ENCODE data around the gene SCN4B. TPM values are rescaled to one million over a fixed set of nuclear protein-coding genes. Genes with fewer than 3 reads are reported as not detected.

SCN4B gene
- total and polyA plus RNA-seq, 2 donors (not counting 3 experiments of a cell fraction or from before 2014, with no cell fraction given), result 0.06 to 0.13 TPM

- no peak overlapping the region for H3K4me3 ChIP-seq (replicated peaks in 1 of 3; ENCODE audit: insufficient read depth in 1 of 3, low read depth in 1 of 3, low read length in 3 of 3)
- CTCF ChIA-PET, result interaction anchor here (1.0 to 7.6 kb wide), 11 partner anchors 9 to 336 kb away, joined by 3 to 112 read pairs (median 3); partner anchors contain the start of gene SCN4B
- intact Hi-C loops (cut with micrococcal nuclease), result no loop called here
- no peaks in the 10 kb centered on the region for H4K20me1 ChIP-seq (replicated peaks; ENCODE audit: control insufficient read depth, extremely low read depth, insufficient read depth, low read length)
- DNase-seq (ENCODE audit: low read depth, low spot score), result no peak
- peaks cover 33 to 42% of the 10 kb centered on the region in 2 experiments for H3K27me3 ChIP-seq (ENCODE audit: control insufficient read depth in 2 of 2, insufficient read depth in 2 of 2, low read length in 2 of 2)
- no peak overlapping the region for H3K4me2 ChIP-seq (ENCODE audit: insufficient read depth, low read length)
- H3K79me2 ChIP-seq (ENCODE audit: control insufficient read depth, insufficient read depth, low read length), result no peaks in the 10 kb centered on the region
- no peaks in the 10 kb centered on the region for H3K36me3 ChIP-seq (ENCODE audit: control insufficient read depth in 2 of 2, extremely low read depth in 1 of 2, insufficient read depth in 2 of 2, low read length in 2 of 2)
- no peak for FAIRE-seq
- no peaks in the 10 kb centered on the region for H3K9me3 ChIP-seq (replicated peaks; ENCODE audit: control insufficient read depth, insufficient read depth, low read length)
- BruUV-seq (replicated peaks), result no TSS peak
- H3K9me1 ChIP-seq (replicated peaks; ENCODE audit: control insufficient read depth, extremely low read depth, insufficient read depth, low read length), result no peaks in the 10 kb centered on the region
- no peak overlapping the region for H2AFZ ChIP-seq (ENCODE audit: low read depth, low read length)
- no peak overlapping the region for H3K9ac ChIP-seq (replicated peaks; ENCODE audit: extremely low read depth, insufficient read depth, low read length)
- dilution Hi-C loops (cut with MboI; ENCODE audit: extremely low pct_ligation_motif_present, low sequenced_read_pairs), result no loop called here
- no peaks in the 10 kb centered on the region for H3K4me1 ChIP-seq (ENCODE audit: control insufficient read depth, extremely low read depth, insufficient read depth, low read length)
- H3K27ac ChIP-seq (ENCODE audit: insufficient read depth, low read depth, low read length), result no peak overlapping the region
- POLR2A ChIA-PET, result no interaction called here
- TF ChIP-seq POLR2A (IDR thresholded peaks at IDR 0.05; ENCODE audit: low read depth, low read length) (no peak), POLR2AphosphoS5 (IDR thresholded peaks at IDR 0.05; ENCODE audit: insufficient read depth, low read depth, low read length) (no peak), GATA2 (IDR thresholded peaks at IDR 0.05; ENCODE audit: insufficient read depth, insufficient read length, low read depth, low read length) (no peak), EZH2 (IDR thresholded peaks at IDR 0.05; ENCODE audit: borderline replicate concordance, low read depth, low read length, severe bottlenecking) (no peak), FOS (IDR thresholded peaks at IDR 0.05; ENCODE audit: borderline replicate concordance, insufficient read depth, low read length) (no peak), MYC (IDR thresholded peaks at IDR 0.05; ENCODE audit: low read depth, low read length) (no peak)
- TF ChIP-seq, protein P1, sequence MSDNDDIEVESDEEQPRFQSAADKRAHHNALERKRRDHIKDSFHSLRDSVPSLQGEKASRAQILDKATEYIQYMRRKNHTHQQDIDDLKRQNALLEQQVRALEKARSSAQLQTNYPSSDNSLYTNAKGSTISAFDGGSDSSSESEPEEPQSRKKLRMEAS (IDR thresholded peaks at IDR 0.05; ENCODE audit: insufficient read depth, insufficient read length), result no peak
Observed at GRCh38 chr11:118143661-118144185, 8.9 kb downstream of the SCN4B start.

DNA sequence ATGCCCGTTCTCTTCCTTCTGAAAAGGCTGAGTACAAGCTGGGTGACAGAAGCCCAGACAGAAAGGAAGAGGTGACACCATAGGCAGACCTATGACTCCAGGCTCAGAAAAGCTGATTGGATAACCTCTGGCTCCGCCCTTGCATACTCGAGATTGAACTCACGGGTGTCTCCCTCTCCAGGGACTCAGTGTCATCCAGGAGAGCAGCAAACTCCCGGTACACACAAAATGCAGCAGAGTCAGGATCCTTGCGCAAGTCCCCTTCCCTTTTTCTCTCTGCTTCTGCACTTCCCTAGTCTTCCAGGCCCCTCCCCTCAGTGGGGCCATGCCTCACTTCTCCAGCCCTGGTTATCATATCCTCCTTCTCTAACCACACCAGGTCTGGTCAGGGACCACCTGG is 9.8 kb downstream of the SCN4B start:
- DNase-seq (ENCODE audit: low read depth, low spot score), result no peak
- H4K20me1 ChIP-seq (replicated peaks; ENCODE audit: control insufficient read depth, extremely low read depth, insufficient read depth, low read length), result no peaks in the 10 kb centered on the region
- H3K4me3 ChIP-seq (replicated peaks in 1 of 3; ENCODE audit: insufficient read depth in 1 of 3, low read depth in 1 of 3, low read length in 3 of 3), result no peak overlapping the region
- intact Hi-C loops (cut with micrococcal nuclease) (no loop called here), dilution Hi-C loops (cut with MboI; ENCODE audit: extremely low pct_ligation_motif_present, low sequenced_read_pairs) (no loop called here)
- no peaks in the 10 kb centered on the region for H3K9me3 ChIP-seq (replicated peaks; ENCODE audit: control insufficient read depth, insufficient read depth, low read length)
- ChIA-PET CTCF (interaction anchor here (1.0 to 7.6 kb wide), 7 partner anchors 9 to 211 kb away, joined by 3 to 112 read pairs (median 4); no protein-coding TSS in a partner anchor), POLR2A (no interaction called here)
- H2AFZ ChIP-seq (ENCODE audit: low read depth, low read length), result no peak overlapping the region
- no TSS peak for BruUV-seq (replicated peaks)
- TF ChIP-seq POLR2AphosphoS5 (IDR thresholded peaks at IDR 0.05; ENCODE audit: insufficient read depth, low read depth, low read length), result no peak
- TF ChIP-seq MYC (IDR thresholded peaks at IDR 0.05; ENCODE audit: low read depth, low read length), result no peak
- no peak for TF ChIP-seq EZH2 (IDR thresholded peaks at IDR 0.05; ENCODE audit: borderline replicate concordance, low read depth, low read length, severe bottlenecking)
- TF ChIP-seq FOS (IDR thresholded peaks at IDR 0.05; ENCODE audit: borderline replicate concordance, insufficient read depth, low read length), result no peak
- TF ChIP-seq JUN (IDR thresholded peaks at IDR 0.05; ENCODE audit: borderline replicate concordance, insufficient read depth, insufficient read length, low read depth), result no peak
- TF ChIP-seq, protein P2, sequence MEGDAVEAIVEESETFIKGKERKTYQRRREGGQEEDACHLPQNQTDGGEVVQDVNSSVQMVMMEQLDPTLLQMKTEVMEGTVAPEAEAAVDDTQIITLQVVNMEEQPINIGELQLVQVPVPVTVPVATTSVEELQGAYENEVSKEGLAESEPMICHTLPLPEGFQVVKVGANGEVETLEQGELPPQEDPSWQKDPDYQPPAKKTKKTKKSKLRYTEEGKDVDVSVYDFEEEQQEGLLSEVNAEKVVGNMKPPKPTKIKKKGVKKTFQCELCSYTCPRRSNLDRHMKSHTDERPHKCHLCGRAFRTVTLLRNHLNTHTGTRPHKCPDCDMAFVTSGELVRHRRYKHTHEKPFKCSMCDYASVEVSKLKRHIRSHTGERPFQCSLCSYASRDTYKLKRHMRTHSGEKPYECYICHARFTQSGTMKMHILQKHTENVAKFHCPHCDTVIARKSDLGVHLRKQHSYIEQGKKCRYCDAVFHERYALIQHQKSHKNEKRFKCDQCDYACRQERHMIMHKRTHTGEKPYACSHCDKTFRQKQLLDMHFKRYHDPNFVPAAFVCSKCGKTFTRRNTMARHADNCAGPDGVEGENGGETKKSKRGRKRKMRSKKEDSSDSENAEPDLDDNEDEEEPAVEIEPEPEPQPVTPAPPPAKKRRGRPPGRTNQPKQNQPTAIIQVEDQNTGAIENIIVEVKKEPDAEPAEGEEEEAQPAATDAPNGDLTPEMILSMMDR (IDR thresholded peaks at IDR 0.05; ENCODE audit: extremely low read depth in 1 of 2, insufficient read depth in 1 of 2, low read depth in 1 of 2, low read length in 2 of 2), result no peak
- TF ChIP-seq GATA2 (IDR thresholded peaks at IDR 0.05; ENCODE audit: insufficient read depth, insufficient read length, low read depth, low read length), result no peak
- no peak for TF ChIP-seq POLR2A (IDR thresholded peaks at IDR 0.05; ENCODE audit: low read depth, low read length)
- TF ChIP-seq, protein P1 (IDR thresholded peaks at IDR 0.05; ENCODE audit: insufficient read depth, insufficient read length), result no peak
- no peaks in the 10 kb centered on the region for H3K36me3 ChIP-seq (ENCODE audit: control insufficient read depth in 2 of 2, extremely low read depth in 1 of 2, insufficient read depth in 2 of 2, low read length in 2 of 2)
- no peaks in the 10 kb centered on the region for H3K4me1 ChIP-seq (ENCODE audit: control insufficient read depth, extremely low read depth, insufficient read depth, low read length)
- no peak overlapping the region for H3K27ac ChIP-seq (ENCODE audit: insufficient read depth, low read depth, low read length)
- no peak overlapping the region for H3K4me2 ChIP-seq (ENCODE audit: insufficient read depth, low read length)
- FAIRE-seq, result no peak
- peaks cover 30 to 42% of the 10 kb centered on the region in 2 experiments for H3K27me3 ChIP-seq (ENCODE audit: control insufficient read depth in 2 of 2, insufficient read depth in 2 of 2, low read length in 2 of 2)
- no peaks in the 10 kb centered on the region for H3K79me2 ChIP-seq (ENCODE audit: control insufficient read depth, insufficient read depth, low read length)
- no peak overlapping the region for H3K9ac ChIP-seq (replicated peaks; ENCODE audit: extremely low read depth, insufficient read depth, low read length)
- no peaks in the 10 kb centered on the region for H3K9me1 ChIP-seq (replicated peaks; ENCODE audit: control insufficient read depth, extremely low read depth, insufficient read depth, low read length)
